B cell (primary cell): ENCODE measurements around the gene SCARB1.

ENCODE experiments used
- EZH2 ChIP-seq: IDR thresholded peaks from 2 replicates; pipeline ENCODE4 v1.6.1; 2012; ENCODE audit warnings: borderline replicate concordance, low read depth, mild to moderate bottlenecking, moderate library complexity, low read length; ENCODE audit not compliant: insufficient read depth, poor library complexity, severe bottlenecking
- TF ChIP-seq, protein P1 (sequence below): fragments of 200-600 bp; IDR thresholded peaks from one replicate; pipeline ENCODE4 v1.8.0; 2022; ENCODE audit warnings: antibody characterized with exemption, mild to moderate bottlenecking

DNA sequence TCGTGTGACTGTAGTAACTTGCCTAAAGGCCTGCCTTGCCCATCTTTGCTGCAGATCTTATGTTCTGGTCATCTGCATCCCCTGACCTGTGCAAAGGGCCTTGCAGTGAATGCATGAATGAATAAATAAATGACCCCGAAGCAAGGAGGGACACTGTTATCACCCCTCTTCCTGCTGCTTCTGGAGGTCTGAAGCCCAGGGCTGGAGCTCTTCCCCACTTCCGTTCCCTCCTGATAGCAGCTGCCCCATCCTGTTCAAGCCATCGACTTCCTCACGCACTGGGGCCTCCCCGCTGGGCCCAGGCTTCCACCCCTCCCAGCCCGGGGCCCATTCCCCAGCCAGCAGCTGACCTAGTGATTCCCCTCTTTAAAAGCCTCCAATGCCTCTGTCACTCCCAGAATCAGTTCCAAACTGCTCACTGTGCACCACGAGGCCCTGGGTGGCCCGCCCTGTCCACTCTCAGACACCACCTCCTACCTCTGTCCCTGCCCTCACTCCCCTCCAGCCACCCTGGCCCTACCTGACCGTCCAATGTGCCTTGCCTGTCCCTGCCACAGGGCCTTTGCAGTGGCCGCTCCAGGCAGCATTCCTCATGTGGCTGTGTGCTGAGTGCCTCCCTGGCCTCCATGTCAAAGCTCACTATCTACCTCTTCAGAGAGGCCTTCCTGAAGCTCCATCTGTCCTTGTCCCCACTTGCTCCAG, 78.6 kb downstream of the SCARB1 start:
- TF ChIP-seq, protein P1, sequence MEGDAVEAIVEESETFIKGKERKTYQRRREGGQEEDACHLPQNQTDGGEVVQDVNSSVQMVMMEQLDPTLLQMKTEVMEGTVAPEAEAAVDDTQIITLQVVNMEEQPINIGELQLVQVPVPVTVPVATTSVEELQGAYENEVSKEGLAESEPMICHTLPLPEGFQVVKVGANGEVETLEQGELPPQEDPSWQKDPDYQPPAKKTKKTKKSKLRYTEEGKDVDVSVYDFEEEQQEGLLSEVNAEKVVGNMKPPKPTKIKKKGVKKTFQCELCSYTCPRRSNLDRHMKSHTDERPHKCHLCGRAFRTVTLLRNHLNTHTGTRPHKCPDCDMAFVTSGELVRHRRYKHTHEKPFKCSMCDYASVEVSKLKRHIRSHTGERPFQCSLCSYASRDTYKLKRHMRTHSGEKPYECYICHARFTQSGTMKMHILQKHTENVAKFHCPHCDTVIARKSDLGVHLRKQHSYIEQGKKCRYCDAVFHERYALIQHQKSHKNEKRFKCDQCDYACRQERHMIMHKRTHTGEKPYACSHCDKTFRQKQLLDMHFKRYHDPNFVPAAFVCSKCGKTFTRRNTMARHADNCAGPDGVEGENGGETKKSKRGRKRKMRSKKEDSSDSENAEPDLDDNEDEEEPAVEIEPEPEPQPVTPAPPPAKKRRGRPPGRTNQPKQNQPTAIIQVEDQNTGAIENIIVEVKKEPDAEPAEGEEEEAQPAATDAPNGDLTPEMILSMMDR = no peak
- TF ChIP-seq EZH2 = no peak
